ENCODE measurements around the gene CDH4. TPM values are rescaled to one million over a fixed set of nuclear protein-coding genes. Genes with fewer than 3 reads are reported as not detected.

Gene CDH4
- total and polyA plus RNA-seq, 4 experiments from 2014 or later: 0.39 to 1.1 (median 0.41) TPM; not detected in 1

DNA sequence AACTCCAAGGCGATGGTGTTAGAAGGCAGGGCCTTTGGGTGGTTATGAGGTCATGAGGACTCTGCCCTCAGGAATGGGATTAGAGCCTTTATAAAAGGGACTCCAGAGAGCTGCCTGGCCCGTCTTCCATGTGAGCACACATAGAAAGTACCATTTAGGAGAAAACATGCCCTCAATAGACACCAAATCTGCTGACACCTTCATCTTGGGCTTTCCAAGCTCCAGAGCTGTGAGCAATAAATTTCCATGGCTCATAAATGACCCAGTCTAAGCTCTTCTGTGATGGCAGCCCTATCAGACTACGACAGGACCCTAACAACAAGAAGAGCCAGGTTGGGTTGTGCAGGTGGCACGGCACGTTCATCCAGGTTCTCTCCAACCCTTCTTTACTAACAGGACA, 189.5 kb downstream of the CDH4 start:
- no peaks in the 10 kb centered on the region for H3K9me3 ChIP-seq (ENCODE audit: control insufficient read depth in 1 of 2, low read length in 2 of 2)
- no peaks in the 10 kb centered on the region for H3K36me3 ChIP-seq (ENCODE audit: insufficient read depth, low read length)
- no peak for DNase-seq
- intact Hi-C loops (cut with micrococcal nuclease): no loop called here
- H3K9me3 Mint-ChIP-seq: no peaks in the 10 kb centered on the region
- no peak overlapping the region for H3K27ac ChIP-seq (ENCODE audit: low read depth, low read length)
- no peak overlapping the region for H3K27ac Mint-ChIP-seq
- H3K4me3 Mint-ChIP-seq: no peak overlapping the region
- no peak overlapping the region for H3K4me3 ChIP-seq (ENCODE audit: low read length in 2 of 2)
- no peaks in the 10 kb centered on the region for H3K36me3 Mint-ChIP-seq
- H3K4me1 ChIP-seq (ENCODE audit: insufficient read depth, low read length): no peaks in the 10 kb centered on the region
- ChIA-PET CTCF (ENCODE audit: partially characterized antibody) (no interaction called here), POLR2A (ENCODE audit: partially characterized antibody) (no interaction called here)
- no peaks in the 10 kb centered on the region for H3K4me1 Mint-ChIP-seq
- peaks cover 3 to 5% of the 10 kb centered on the region in 2 donors for H3K27me3 Mint-ChIP-seq
- H3K27me3 ChIP-seq (ENCODE audit: insufficient read depth, low read length): no peaks in the 10 kb centered on the region

DNA sequence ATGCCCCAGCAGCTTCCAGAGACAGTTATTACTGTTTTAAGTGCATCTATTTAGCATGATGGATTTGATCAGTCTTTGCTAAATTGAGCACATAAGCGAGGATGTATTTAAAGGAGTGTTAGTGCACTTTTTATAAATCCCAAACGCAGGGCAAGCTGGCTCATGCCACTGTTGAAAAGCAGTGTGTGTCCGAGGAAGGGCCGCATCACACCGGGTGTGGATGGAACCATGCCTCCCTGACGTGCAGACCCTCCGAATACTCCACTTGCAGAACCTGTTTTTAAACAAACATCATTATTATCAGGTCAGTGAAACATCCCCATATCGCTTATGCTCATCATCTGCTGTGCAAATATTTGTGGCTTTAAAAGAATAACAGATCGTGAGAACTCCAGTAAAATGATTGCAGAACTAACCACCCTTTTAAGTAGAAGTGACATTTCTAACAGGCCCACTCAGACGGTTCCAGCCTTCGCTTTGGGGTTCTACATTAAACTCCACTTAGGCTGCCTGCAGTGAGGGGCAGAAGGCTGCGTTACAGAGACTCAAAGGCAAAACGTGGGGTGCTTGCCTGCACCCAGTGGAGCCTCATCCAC, 190.1 kb downstream of the CDH4 start:
- intact Hi-C loops (cut with micrococcal nuclease): no loop called here
- POLR2A ChIA-PET (ENCODE audit: partially characterized antibody): no interaction called here
- no peaks in the 10 kb centered on the region for H3K9me3 Mint-ChIP-seq
- H3K4me1 ChIP-seq (ENCODE audit: insufficient read depth, low read length): no peaks in the 10 kb centered on the region
- H3K27ac ChIP-seq (ENCODE audit: low read depth, low read length): no peak overlapping the region
- H3K4me3 ChIP-seq (ENCODE audit: low read length in 2 of 2): no peak overlapping the region
- CTCF ChIA-PET (ENCODE audit: partially characterized antibody): no interaction called here
- H3K36me3 Mint-ChIP-seq: no peaks in the 10 kb centered on the region
- H3K36me3 ChIP-seq (ENCODE audit: insufficient read depth, low read length): no peaks in the 10 kb centered on the region
- no peak overlapping the region for H3K4me3 Mint-ChIP-seq
- no peak for DNase-seq
- no peaks in the 10 kb centered on the region for H3K27me3 ChIP-seq (ENCODE audit: insufficient read depth, low read length)
- H3K27me3 Mint-ChIP-seq: peaks cover 0 to 4% of the 10 kb centered on the region in 2 donors
- no peaks in the 10 kb centered on the region for H3K4me1 Mint-ChIP-seq
- no peaks in the 10 kb centered on the region for H3K9me3 ChIP-seq (ENCODE audit: control insufficient read depth in 1 of 2, low read length in 2 of 2)
- no peak overlapping the region for H3K27ac Mint-ChIP-seq

DNA sequence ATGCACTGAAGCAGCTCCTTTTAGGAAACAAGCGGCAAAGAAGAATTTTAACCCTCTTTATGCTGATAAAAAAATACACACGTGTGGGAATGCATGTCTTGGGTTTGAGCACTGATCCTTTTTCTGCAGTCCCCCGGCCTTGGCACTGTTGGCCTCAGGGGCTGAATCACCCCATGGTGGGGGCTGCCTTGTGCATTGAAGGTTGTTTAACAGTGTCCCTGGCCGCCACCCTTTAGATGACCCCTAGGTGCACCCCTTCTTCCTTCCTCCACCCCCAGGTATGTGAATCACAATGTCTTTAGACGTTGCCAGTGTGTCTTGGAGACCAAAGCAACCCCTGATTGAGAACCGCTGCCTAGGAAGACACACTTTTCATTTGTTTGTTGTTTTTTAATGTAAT, 190.7 kb downstream of the CDH4 start:
- intact Hi-C loops (cut with micrococcal nuclease): no loop called here
- POLR2A ChIA-PET (ENCODE audit: partially characterized antibody): no interaction called here

DNA sequence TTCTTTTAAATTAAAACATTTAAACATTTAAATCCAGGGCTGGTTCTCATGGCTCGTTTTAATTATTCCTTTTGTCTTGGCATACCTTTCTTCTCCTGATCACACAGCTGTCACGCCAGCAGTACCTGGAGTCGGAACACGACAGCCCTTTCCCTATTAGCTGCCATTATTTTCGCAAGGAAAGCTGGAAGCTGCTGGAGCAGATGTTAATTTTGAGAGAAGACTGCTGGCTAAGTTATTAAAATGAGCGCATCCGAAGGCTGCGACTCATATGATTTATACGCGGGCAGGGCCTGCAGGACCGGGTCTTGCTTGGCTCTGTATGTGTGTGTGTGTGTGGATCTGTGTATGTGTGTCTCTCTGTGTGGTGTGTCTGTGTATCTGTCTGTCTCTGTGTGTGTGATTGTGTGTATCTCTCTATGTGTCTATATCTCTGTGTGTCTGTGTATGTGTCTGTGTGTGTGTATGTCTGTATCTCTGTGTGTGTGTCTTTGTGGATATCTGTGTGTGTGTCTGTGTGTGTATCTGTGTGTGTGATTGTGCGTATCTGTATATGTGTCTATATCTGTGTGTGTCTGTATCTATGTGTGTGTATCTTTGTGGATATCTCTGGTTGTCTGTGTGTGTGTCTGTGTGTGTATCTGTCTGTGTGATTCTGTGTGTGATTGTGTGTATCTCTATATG, 191.5 kb downstream of the CDH4 start:
- intact Hi-C loops (cut with micrococcal nuclease): no loop called here
- CTCF ChIA-PET (ENCODE audit: partially characterized antibody): no interaction called here

More for the DNA sequence above, 190.7 kb downstream of the CDH4 start:
- Histone ChIP-seq H3K4me3 (ENCODE audit: low read length in 2 of 2) (no peak overlapping the region), H3K27me3 (ENCODE audit: insufficient read depth, low read length) (no peaks in the 10 kb centered on the region), H3K9me3 (ENCODE audit: control insufficient read depth in 1 of 2, low read length in 2 of 2) (no peaks in the 10 kb centered on the region), H3K27ac (ENCODE audit: low read depth, low read length) (no peak overlapping the region), H3K36me3 (ENCODE audit: insufficient read depth, low read length) (no peaks in the 10 kb centered on the region), H3K4me1 (ENCODE audit: insufficient read depth, low read length) (no peaks in the 10 kb centered on the region)
- no peak for DNase-seq
- H3K9me3 Mint-ChIP-seq: peaks cover 0 to under 1% (median 0%) of the 10 kb centered on the region in 8 donors
- no peak overlapping the region for H3K27ac Mint-ChIP-seq
- no peak overlapping the region for H3K4me3 Mint-ChIP-seq
- H3K36me3 Mint-ChIP-seq: no peaks in the 10 kb centered on the region
- H3K27me3 Mint-ChIP-seq: peaks cover 0 to 1% of the 10 kb centered on the region in 2 donors
- no peaks in the 10 kb centered on the region for H3K4me1 Mint-ChIP-seq
- CTCF ChIA-PET (ENCODE audit: partially characterized antibody): no interaction called here

DNA sequence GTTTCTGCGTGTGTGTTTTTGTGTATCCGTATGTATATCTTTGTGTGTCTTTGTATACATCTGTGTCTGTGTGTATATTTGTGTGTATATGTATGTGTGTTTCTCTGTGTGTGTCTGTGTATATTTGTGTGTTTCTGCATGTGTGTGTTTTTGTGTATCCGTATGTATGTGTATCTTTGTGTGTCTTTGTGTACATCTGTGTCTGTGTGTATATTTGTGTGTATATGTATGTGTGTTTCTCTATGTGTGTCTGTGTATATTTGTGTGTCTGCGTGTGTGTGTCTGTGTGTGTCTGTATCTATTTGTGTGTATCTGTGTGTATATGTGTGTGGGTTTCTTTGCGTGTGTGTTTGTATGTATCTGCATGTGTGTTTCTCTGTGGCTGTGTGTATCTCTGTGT, 192.6 kb downstream of the CDH4 start:
- peaks cover 0 to 4% (median 0%) of the 10 kb centered on the region in 8 donors for H3K9me3 Mint-ChIP-seq
- no peaks in the 10 kb centered on the region for H3K4me1 Mint-ChIP-seq
- Histone ChIP-seq H3K9me3 (ENCODE audit: control insufficient read depth in 1 of 2, low read length in 2 of 2) (no peaks in the 10 kb centered on the region), H3K27ac (ENCODE audit: low read depth, low read length) (no peak overlapping the region), H3K36me3 (ENCODE audit: insufficient read depth, low read length) (no peaks in the 10 kb centered on the region), H3K4me3 (ENCODE audit: low read length in 2 of 2) (no peak overlapping the region), H3K27me3 (ENCODE audit: insufficient read depth, low read length) (no peaks in the 10 kb centered on the region), H3K4me1 (ENCODE audit: insufficient read depth, low read length) (no peaks in the 10 kb centered on the region)
- H3K4me3 Mint-ChIP-seq: no peak overlapping the region
- no peak overlapping the region for H3K27ac Mint-ChIP-seq
- H3K36me3 Mint-ChIP-seq: no peaks in the 10 kb centered on the region
- DNase-seq: no peak
- peaks cover 0 to 3% of the 10 kb centered on the region in 2 donors for H3K27me3 Mint-ChIP-seq
- intact Hi-C loops (cut with micrococcal nuclease): no loop called here
- CTCF ChIA-PET (ENCODE audit: partially characterized antibody): no interaction called here
- POLR2A ChIA-PET (ENCODE audit: partially characterized antibody): no interaction called here

More for the DNA sequence above, 191.5 kb downstream of the CDH4 start:
- Histone ChIP-seq H3K27me3 (ENCODE audit: insufficient read depth, low read length) (no peaks in the 10 kb centered on the region), H3K9me3 (ENCODE audit: control insufficient read depth in 1 of 2, low read length in 2 of 2) (no peaks in the 10 kb centered on the region), H3K27ac (ENCODE audit: low read depth, low read length) (no peak overlapping the region), H3K4me3 (ENCODE audit: low read length in 2 of 2) (no peak overlapping the region), H3K36me3 (ENCODE audit: insufficient read depth, low read length) (no peaks in the 10 kb centered on the region), H3K4me1 (ENCODE audit: insufficient read depth, low read length) (no peaks in the 10 kb centered on the region)
- H3K4me3 Mint-ChIP-seq: no peak overlapping the region
- H3K9me3 Mint-ChIP-seq: peaks cover 0 to 2% (median 0%) of the 10 kb centered on the region in 8 donors
- H3K4me1 Mint-ChIP-seq: no peaks in the 10 kb centered on the region
- POLR2A ChIA-PET (ENCODE audit: partially characterized antibody): no interaction called here
- H3K36me3 Mint-ChIP-seq: no peaks in the 10 kb centered on the region
- no peak overlapping the region for H3K27ac Mint-ChIP-seq
- DNase-seq: no peak
- peaks cover 0 to 3% of the 10 kb centered on the region in 2 donors for H3K27me3 Mint-ChIP-seq

DNA sequence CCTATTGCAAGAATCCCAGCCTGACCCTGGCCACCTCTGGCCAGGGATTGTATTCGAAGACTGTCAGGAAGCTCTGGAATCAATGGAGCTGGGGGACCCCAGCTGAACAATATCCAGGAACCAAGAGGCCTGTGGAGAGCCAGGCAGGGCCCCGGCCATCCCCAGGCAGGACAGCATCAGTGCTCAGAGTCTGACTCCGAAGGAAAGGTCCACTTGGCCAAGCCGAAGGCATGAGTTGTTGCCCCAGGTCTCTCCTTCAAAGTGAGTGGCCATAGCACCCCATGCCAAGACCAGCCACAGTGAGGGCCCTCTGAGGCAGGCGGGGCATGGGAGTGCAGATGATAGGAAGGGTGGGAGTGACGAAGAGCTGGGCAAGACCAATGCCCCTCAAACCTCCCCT, 193.1 kb downstream of the CDH4 start:
- Mint-ChIP-seq H3K4me3 (no peak overlapping the region), H3K27ac (no peak overlapping the region), H3K4me1 (no peaks in the 10 kb centered on the region), H3K9me3 (peaks cover 0 to 7% (median 0%) of the 10 kb centered on the region in 8 donors), H3K27me3 (peaks cover 0 to 3% of the 10 kb centered on the region in 2 donors), H3K36me3 (no peaks in the 10 kb centered on the region)
- POLR2A ChIA-PET (ENCODE audit: partially characterized antibody): no interaction called here
- CTCF ChIA-PET (ENCODE audit: partially characterized antibody): no interaction called here
- Histone ChIP-seq H3K4me1 (ENCODE audit: insufficient read depth, low read length) (no peaks in the 10 kb centered on the region), H3K9me3 (ENCODE audit: control insufficient read depth in 1 of 2, low read length in 2 of 2) (no peaks in the 10 kb centered on the region), H3K27ac (ENCODE audit: low read depth, low read length) (no peak overlapping the region), H3K4me3 (ENCODE audit: low read length in 2 of 2) (no peak overlapping the region), H3K36me3 (ENCODE audit: insufficient read depth, low read length) (no peaks in the 10 kb centered on the region), H3K27me3 (ENCODE audit: insufficient read depth, low read length) (no peaks in the 10 kb centered on the region)
- intact Hi-C loops (cut with micrococcal nuclease): no loop called here
- no peak for DNase-seq

DNA sequence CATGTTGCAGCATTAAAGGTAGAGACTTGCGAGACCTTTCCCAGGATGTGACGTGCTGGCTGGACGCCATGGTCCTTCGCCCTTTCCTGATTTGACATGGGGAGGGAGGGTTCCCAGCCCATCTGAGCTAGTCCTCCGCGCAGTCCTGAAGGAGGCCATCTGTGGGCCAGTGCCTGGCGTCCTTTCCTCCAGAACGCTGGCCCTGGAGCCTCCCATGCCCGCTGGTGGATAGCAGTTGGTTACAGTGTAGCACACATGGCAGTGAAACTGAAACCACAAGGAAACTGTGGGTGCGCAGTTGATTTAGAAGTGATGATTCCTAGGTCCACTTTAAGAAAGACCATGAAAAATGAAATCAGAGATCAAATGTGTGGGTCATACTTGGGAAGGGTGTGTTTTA, 193.7 kb downstream of the CDH4 start:
- Mint-ChIP-seq H3K4me3 (no peak overlapping the region), H3K27ac (no peak overlapping the region), H3K27me3 (peaks cover 0 to 3% of the 10 kb centered on the region in 2 donors), H3K9me3 (peaks cover 0 to 7% (median 0%) of the 10 kb centered on the region in 8 donors), H3K36me3 (no peaks in the 10 kb centered on the region), H3K4me1 (no peaks in the 10 kb centered on the region)
- Histone ChIP-seq H3K4me1 (ENCODE audit: insufficient read depth, low read length) (no peaks in the 10 kb centered on the region), H3K4me3 (ENCODE audit: low read length in 2 of 2) (no peak overlapping the region), H3K27ac (ENCODE audit: low read depth, low read length) (no peak overlapping the region), H3K27me3 (ENCODE audit: insufficient read depth, low read length) (no peaks in the 10 kb centered on the region), H3K9me3 (ENCODE audit: control insufficient read depth in 1 of 2, low read length in 2 of 2) (no peaks in the 10 kb centered on the region), H3K36me3 (ENCODE audit: insufficient read depth, low read length) (no peaks in the 10 kb centered on the region)
- intact Hi-C loops (cut with micrococcal nuclease): no loop called here
- CTCF ChIA-PET (ENCODE audit: partially characterized antibody): no interaction called here
- DNase-seq: no peak
- POLR2A ChIA-PET (ENCODE audit: partially characterized antibody): no interaction called here
